Kidney (tissue), 14 donors: Measurements from ENCODE around the gene GRAMD2A. TPM values are rescaled to one million over a fixed set of nuclear protein-coding genes. Genes with fewer than 3 reads are reported as not detected.

Source experiments
- DNase-seq, 5 donors: peaks; one replicate each; pipeline ENCODE4 v3.0.0-alpha.2; 2013 to 2020
- FAIRE-seq: peaks from 2 replicates; lab custom pipeline; 2012; peaks lifted over from hg19 to GRCh38; lab: Jason Lieb, UNC
- H3K27ac ChIP-seq, 2 donors: one replicate each; pipeline ENCODE4 v1.7.0; 2013; ENCODE audit warnings: low read depth in 2 of 2, low read length in 2 of 2, inconsistent platforms in 1 of 2
- H3K27me3 ChIP-seq: one replicate; pipeline ENCODE4 v1.7.1; 2013; ENCODE audit warnings: low read length, inconsistent platforms; ENCODE audit not compliant: control insufficient read depth, insufficient read depth
- H3K36me3 ChIP-seq, 3 donors: one replicate each; pipeline versions ENCODE4 v1.7.0 to v1.7.1; 2013; ENCODE audit warnings: low read length in 3 of 3, control low read depth in 1 of 3, inconsistent platforms in 1 of 3; ENCODE audit not compliant: insufficient read depth in 3 of 3, control insufficient read depth in 2 of 3
- H3K4me1 ChIP-seq, 3 donors: one replicate each; pipeline versions ENCODE4 v1.7.0 to v1.7.1; 2013; ENCODE audit warnings: low read length in 3 of 3, inconsistent platforms in 1 of 3, low read depth in 1 of 3; ENCODE audit not compliant: control insufficient read depth in 2 of 3, insufficient read depth in 2 of 3
- H3K4me3 ChIP-seq, 3 donors: one replicate each; pipeline versions ENCODE4 v1.7.0 to v1.8.1; 2013; ENCODE audit warnings: low read length in 3 of 3, control low read depth in 1 of 3, inconsistent platforms in 1 of 3
- H3K9ac ChIP-seq, 3 donors: one replicate each; pipeline versions ENCODE4 v1.7.0 to v1.7.1; 2013; ENCODE audit warnings: low read length in 3 of 3, control low read depth in 1 of 3, inconsistent platforms in 1 of 3
- H3K9me3 ChIP-seq, 3 donors: one replicate each; pipeline versions ENCODE4 v1.7.0 to v1.7.1; 2013; ENCODE audit warnings: low read length in 3 of 3, control low read depth in 1 of 3, inconsistent platforms in 1 of 3; ENCODE audit not compliant: control insufficient read depth in 2 of 3, insufficient read depth in 1 of 3
- intact Hi-C: fragments of 100-400 bp; cut with DNase I; formaldehyde crosslinking; loops from one replicate; pipeline ENCODE4 v1.11.1; 2022
- polyA plus RNA-seq: library from polyadenylated mRNA; stranded (reverse); fragments of 350-450 nt; fragmentation: Illumina TruSeq; extraction: RNeasy Lipid Tissue Mini Kit (QIAGEN cat#74804); gene quantifications from one replicate; pipeline ENCODE4 v1.2.3, GENCODE V29; 2014; ENCODE audit warnings: low read depth, low replicate concordance; ENCODE audit not compliant: insufficient read depth
- total RNA-seq: library from RNA; stranded (reverse); fragmentation: NEBNext Ultra II Directional; extraction: Animal tissue kit (Norgen Biotek cat#: 25700); gene quantifications from one replicate; pipeline ENCODE4 v1.2.1, GENCODE V29; 2021
- TF ChIP-seq, protein P1 (sequence below): IDR thresholded peaks from 3 replicates; pipeline ENCODE4 v1.5.1; 2012; ENCODE audit warnings: mild to moderate bottlenecking, moderate library complexity, borderline replicate concordance; ENCODE audit not compliant: insufficient read depth; ENCODE audit errors: extremely low read depth
- donor health status: control.
- donor health status: control.
- donor health status: control.
- donor health status: control.
- donor health status: control.
- donor health status: DM: yes; HTN: yes; CAD: no.
- donor health status: Normal renal cell carcinoma (clear cell type).

Gene GRAMD2A
- total and polyA plus RNA-seq, 2 donors from 2014 or later: 2.7 to 5.4 TPM

DNA sequence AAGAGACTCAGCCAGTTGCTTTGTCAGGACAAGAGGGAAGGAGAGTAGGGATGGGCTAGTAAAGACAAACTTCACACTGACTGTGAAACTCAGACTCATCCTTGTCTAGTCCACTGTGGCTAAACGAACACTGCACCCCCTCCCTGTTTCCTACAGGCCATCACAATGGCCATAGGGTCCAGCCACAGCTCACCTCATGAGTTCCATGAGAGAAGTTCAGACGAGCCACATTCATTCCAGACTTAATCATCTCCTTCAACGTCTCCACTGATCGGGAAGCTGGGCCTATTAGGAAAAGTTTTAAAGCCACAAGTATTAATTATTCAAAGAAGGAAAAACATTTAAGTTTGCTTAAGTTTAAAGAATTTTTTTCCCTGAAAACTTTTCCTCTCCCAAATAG, 19.6 kb upstream of the GRAMD2A start:
- H3K36me3 ChIP-seq: peaks cover 2 to 52% (median 25%) of the 10 kb centered on the region in 3 donors
- TF ChIP-seq, protein P1, sequence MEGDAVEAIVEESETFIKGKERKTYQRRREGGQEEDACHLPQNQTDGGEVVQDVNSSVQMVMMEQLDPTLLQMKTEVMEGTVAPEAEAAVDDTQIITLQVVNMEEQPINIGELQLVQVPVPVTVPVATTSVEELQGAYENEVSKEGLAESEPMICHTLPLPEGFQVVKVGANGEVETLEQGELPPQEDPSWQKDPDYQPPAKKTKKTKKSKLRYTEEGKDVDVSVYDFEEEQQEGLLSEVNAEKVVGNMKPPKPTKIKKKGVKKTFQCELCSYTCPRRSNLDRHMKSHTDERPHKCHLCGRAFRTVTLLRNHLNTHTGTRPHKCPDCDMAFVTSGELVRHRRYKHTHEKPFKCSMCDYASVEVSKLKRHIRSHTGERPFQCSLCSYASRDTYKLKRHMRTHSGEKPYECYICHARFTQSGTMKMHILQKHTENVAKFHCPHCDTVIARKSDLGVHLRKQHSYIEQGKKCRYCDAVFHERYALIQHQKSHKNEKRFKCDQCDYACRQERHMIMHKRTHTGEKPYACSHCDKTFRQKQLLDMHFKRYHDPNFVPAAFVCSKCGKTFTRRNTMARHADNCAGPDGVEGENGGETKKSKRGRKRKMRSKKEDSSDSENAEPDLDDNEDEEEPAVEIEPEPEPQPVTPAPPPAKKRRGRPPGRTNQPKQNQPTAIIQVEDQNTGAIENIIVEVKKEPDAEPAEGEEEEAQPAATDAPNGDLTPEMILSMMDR: no peak
- no peak overlapping the region for H3K27ac ChIP-seq
- H3K9me3 ChIP-seq: no peaks in the 10 kb centered on the region
- FAIRE-seq (no peak), DNase-seq (no peak)
- peaks cover 0 to 20% (median 6%) of the 10 kb centered on the region in 3 donors for H3K4me1 ChIP-seq
- H3K27me3 ChIP-seq: no peaks in the 10 kb centered on the region
- H3K4me3 ChIP-seq: no peak overlapping the region
- intact Hi-C loops: no loop called here
- H3K9ac ChIP-seq: no peak overlapping the region

DNA sequence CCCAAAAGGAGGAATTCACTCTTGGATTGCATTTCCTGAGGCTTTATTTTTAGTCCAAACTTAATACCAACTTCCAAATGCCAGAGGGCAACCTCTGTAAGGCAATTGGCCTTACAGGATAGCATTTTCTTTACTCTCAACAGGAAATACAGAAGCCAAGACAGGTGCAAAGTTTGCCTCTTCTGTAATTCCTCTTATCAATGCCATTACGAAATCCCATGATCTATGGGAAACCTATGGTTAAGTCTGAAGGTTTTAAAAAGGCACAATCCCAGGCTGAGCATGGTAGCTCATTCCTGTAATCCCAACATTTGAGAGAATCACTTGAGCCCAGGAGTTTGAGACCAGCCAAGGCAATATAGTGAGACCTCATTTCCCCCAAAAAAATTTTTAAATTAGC, 18.5 kb upstream of the GRAMD2A start:
- Histone ChIP-seq H3K27ac (no peak overlapping the region), H3K9ac (no peak overlapping the region), H3K27me3 (no peaks in the 10 kb centered on the region), H3K4me3 (no peak overlapping the region), H3K36me3 (peaks cover 4 to 61% (median 32%) of the 10 kb centered on the region in 3 donors), H3K9me3 (no peaks in the 10 kb centered on the region), H3K4me1 (peaks cover 0 to 18% (median 6%) of the 10 kb centered on the region in 3 donors)
- FAIRE-seq: no peak
- TF ChIP-seq, protein P1: no peak
- intact Hi-C loops: no loop called here
- DNase-seq: no peak

DNA sequence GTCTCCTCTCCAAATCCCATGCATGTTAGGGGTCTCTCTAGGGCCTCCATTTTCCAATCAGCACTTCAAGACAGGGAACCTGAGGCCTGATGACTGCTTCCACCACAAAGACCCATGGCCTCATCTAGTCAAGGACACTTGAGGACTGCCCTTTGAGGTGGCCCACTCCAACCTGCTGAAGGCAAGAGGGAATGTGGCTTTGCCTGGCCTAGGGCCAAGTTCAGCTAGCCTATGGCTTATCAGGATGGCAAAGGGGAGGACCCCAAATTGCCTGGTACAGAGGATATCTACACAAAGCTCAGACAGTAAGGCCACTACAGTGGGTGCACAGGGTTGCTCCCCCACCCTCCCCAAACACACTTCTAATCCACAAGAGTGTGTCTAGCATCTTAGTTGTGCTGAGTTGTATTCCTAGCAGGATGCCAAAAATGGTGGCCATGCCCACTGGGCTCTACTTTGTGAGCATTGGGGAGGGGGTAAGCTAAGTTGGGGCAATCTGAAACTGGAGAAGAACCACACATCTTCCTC, 10.0 kb upstream of the GRAMD2A start:
- Histone ChIP-seq H3K4me3 (no peak overlapping the region), H3K9ac (no peak overlapping the region), H3K27ac (no peak overlapping the region), H3K9me3 (no peaks in the 10 kb centered on the region), H3K27me3 (no peaks in the 10 kb centered on the region), H3K36me3 (peaks cover 25 to 82% (median 67%) of the 10 kb centered on the region in 3 donors), H3K4me1 (peaks cover 0 to 11% (median 0%) of the 10 kb centered on the region in 3 donors)
- FAIRE-seq (no peak), DNase-seq (peak in 1 of 5 donors; percentile 14)
- TF ChIP-seq, protein P1: no peak
- intact Hi-C loops: no loop called here

DNA sequence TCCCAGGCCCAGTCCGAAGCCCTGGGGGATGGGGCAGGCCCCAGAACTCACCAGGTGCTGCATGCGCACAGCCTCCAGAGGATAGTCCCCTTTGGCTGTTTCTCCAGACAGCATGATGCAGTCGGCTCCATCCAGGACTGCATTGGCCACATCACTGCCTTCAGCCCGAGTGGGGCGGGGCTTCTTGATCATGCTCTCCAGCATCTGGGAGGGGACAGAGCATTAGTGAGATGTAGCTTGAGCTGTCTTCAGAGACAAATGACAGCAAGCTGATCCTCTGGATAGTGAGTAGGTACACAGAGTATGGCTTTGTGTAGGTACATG, 9.1 kb upstream of the GRAMD2A start:
- peaks cover 23 to 82% (median 70%) of the 10 kb centered on the region in 3 donors for H3K36me3 ChIP-seq
- no peaks in the 10 kb centered on the region for H3K27me3 ChIP-seq
- TF ChIP-seq, protein P1: no peak
- H3K27ac ChIP-seq: no peak overlapping the region
- H3K4me1 ChIP-seq: peaks cover 0 to 11% (median 0%) of the 10 kb centered on the region in 3 donors
- FAIRE-seq (no peak), DNase-seq (peak in 1 of 5 donors; percentile 19)
- no peaks in the 10 kb centered on the region for H3K9me3 ChIP-seq
- no peak overlapping the region for H3K4me3 ChIP-seq
- H3K9ac ChIP-seq: no peak overlapping the region
- intact Hi-C loops: no loop called here
